ENCODE measurements around the gene SETD9. TPM values are rescaled to one million over a fixed set of nuclear protein-coding genes. Genes with fewer than 3 reads are reported as not detected.

SETD9 gene
- total RNA-seq, 2 experiments from 2014 or later: 5.4 to 6.8 TPM

DNA sequence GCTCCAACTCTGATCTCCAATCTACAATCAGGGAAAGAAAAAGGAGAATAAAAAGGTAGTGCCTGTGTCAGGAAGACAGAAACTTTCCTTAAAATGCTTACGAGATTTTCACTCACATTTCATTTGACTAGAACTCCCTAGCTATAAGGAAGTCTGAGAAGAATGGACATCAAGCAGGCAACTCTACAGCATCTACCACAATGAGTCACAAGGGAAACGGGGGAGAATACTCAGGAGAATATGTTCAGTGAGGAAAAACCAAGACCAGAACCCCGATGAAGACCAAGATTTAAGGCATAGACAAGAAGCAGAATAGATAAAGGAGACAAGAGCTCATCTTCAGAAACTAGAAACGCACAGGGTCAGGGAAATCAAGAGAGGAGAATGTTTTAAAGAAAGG lies 9.0 kb upstream of the SETD9 start:
- Mint-ChIP-seq H3K4me1 (peaks cover 5% of the 10 kb centered on the region), H3K36me3 (ENCODE audit: low read depth) (peaks cover 9% of the 10 kb centered on the region), H3K4me3 (no peak overlapping the region), H3K27me3 (no peaks in the 10 kb centered on the region), H3K27ac (no peak overlapping the region), H3K9me3 (ENCODE audit: low read depth) (no peaks in the 10 kb centered on the region)
- DNase-seq: no peak
- peak; percentile 28 for ATAC-seq
- CTCF ChIA-PET: interaction anchor here (0.6 to 4.0 kb wide), 22 partner anchors 9 to 398 kb away, joined by 3 to 30 read pairs (median 4); partner anchors contain the start of gene SETD9
- intact Hi-C loops (cut with DNase I, micrococcal nuclease): loop anchor here (1.0 to 5.0 kb wide), 6 partner anchors 238 to 1562 kb away; partner anchors contain the start of gene PLK2 (in 1 of the 2)
- POLR2A ChIA-PET: no interaction called here

GRCh38 chr5:56900858-56901578 lies 8.4 kb upstream of the SETD9 start:
- intact Hi-C loops (cut with DNase I, micrococcal nuclease): loop anchor here (1.0 to 5.0 kb wide), 7 partner anchors 237 to 1561 kb away; partner anchors contain the start of gene PLK2 (in 1 of the 2)
- peak; percentile 36 for DNase-seq
- CTCF ChIA-PET: interaction anchor here (0.6 to 4.0 kb wide), 26 partner anchors 9 to 461 kb away, joined by 3 to 30 read pairs (median 4); partner anchors contain the start of gene SETD9
- POLR2A ChIA-PET: no interaction called here
- ATAC-seq: peak; percentile 54
- peaks cover 5% of the 10 kb centered on the region for H3K4me1 Mint-ChIP-seq
- H3K27me3 Mint-ChIP-seq: no peaks in the 10 kb centered on the region
- H3K9me3 Mint-ChIP-seq (ENCODE audit: low read depth): no peaks in the 10 kb centered on the region
- peaks cover 7% of the 10 kb centered on the region for H3K36me3 Mint-ChIP-seq (ENCODE audit: low read depth)
- H3K4me3 Mint-ChIP-seq: no peak overlapping the region
- H3K27ac Mint-ChIP-seq: no peak overlapping the region

DNA sequence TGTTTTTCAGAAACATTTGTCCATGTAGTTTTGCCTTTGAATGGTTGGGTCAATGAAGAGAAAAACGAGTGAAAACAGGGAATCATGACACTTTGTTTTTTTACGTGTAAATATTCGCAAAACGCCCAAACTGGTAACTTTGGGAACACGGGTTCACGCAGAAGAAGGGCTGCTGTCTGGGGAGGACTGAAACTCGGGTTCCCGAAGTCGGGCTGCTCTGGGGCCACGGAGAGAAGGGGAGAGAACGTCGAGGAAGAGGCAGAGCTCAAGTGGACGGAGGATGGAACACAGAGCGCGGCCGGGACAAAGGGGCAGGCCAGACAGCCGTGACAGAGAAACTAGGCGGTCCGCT lies 478 bp upstream of the SETD9 start:
- peak; percentile 1 for ATAC-seq
- no peak for DNase-seq
- ChIA-PET POLR2A (interaction anchor here (0.6 to 1.2 kb wide), 2 partner anchors 241 to 264 kb away, joined by 3 to 4 read pairs; no protein-coding TSS in a partner anchor), CTCF (interaction anchor here (1.7 kb wide), 1 partner anchor 9 kb away, joined by 6 read pairs; no protein-coding TSS in a partner anchor)
- Mint-ChIP-seq H3K27ac (peak overlapping the region; percentile 75), H3K9me3 (ENCODE audit: low read depth) (no peaks in the 10 kb centered on the region), H3K4me3 (peak overlapping the region; percentile 90), H3K36me3 (ENCODE audit: low read depth) (peaks cover 2% of the 10 kb centered on the region), H3K4me1 (peaks cover 20% of the 10 kb centered on the region), H3K27me3 (peaks cover 5% of the 10 kb centered on the region)
- intact Hi-C loops (cut with DNase I, micrococcal nuclease): loop anchor here (1.0 to 2.0 kb wide), 7 partner anchors 41 to 638 kb away; partner anchors contain the start of genes MAP3K1 (in 1 of the 2) and MIER3 (in 1 of the 2)

DNA sequence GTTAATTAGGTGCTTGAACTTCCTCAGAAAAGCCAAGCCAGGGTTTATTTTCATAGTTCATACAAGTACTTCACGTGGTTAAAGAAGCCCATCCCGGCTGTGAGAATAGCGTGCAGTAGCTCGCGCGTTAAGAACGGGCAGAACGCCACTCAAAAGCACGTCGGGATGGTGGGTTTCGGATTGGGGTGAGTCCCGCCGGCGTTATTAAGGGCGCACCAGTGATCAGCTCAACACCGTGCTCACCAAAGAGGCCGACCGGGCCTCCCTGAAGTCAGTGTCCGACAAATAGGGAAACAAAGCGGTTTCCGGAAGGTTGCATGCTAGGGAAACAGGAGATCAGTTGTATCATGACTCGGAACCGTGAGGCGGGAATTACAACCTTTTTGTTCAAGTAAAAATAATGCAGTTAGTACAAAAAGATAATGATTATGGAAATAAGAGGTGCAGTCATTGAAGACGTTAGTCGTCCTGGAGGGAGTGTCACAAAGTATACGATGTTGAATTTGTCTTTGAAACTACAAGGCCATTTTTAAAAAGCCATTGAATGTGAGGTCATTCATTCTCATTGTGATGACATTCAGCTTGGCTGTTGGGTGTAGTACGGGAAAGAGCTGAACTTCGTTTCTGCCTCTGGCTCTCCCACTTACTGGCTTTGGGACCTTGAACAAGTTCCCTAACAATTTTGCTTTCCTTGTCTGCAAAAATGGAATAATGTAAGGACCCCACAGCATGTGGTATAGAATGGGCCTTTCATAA lies 992 bp downstream of the SETD9 start:
- H3K4me3 Mint-ChIP-seq: peak overlapping the region; percentile 90
- peak overlapping the region; percentile 94 for H3K27ac Mint-ChIP-seq
- peaks cover 5% of the 10 kb centered on the region for H3K27me3 Mint-ChIP-seq
- POLR2A ChIA-PET: interaction anchor here (0.6 to 1.0 kb wide), 4 partner anchors 19 to 263 kb away, joined by 3 to 4 read pairs (median 4); no protein-coding TSS in a partner anchor
- ATAC-seq: peak; percentile 28
- intact Hi-C loops (cut with DNase I, micrococcal nuclease): loop anchor here in 1 of 2 experiments (1.0 kb wide), 1 partner anchor 1550 kb away; the partner anchor contains the start of gene PLK2
- DNase-seq: no peak
- CTCF ChIA-PET: interaction anchor here (0.6 to 1.7 kb wide), 9 partner anchors 10 to 640 kb away, joined by 3 to 8 read pairs (median 4); no protein-coding TSS in a partner anchor
- H3K9me3 Mint-ChIP-seq (ENCODE audit: low read depth): no peaks in the 10 kb centered on the region
- H3K4me1 Mint-ChIP-seq: peaks cover 20% of the 10 kb centered on the region
- peaks cover 3% of the 10 kb centered on the region for H3K36me3 Mint-ChIP-seq (ENCODE audit: low read depth)

- Mint-ChIP-seq H3K9me3 (ENCODE audit: low read depth) (no peaks in the 10 kb centered on the region), H3K27me3 (no peaks in the 10 kb centered on the region), H3K4me1 (peaks cover 15% of the 10 kb centered on the region), H3K4me3 (no peak overlapping the region), H3K36me3 (ENCODE audit: low read depth) (peaks cover 6% of the 10 kb centered on the region), H3K27ac (no peak overlapping the region)
- no peak for DNase-seq
- intact Hi-C loops (cut with DNase I, micrococcal nuclease): no loop called here
- ChIA-PET POLR2A (no interaction called here), CTCF (no interaction called here)
- ATAC-seq: no peak
Observed at GRCh38 chr5:56913766-56914165, 4.4 kb downstream of the SETD9 start.

GRCh38 chr5:56914678-56915077 lies 5.3 kb downstream of the SETD9 start:
- H3K36me3 Mint-ChIP-seq (ENCODE audit: low read depth): peaks cover 6% of the 10 kb centered on the region
- intact Hi-C loops (cut with DNase I, micrococcal nuclease): no loop called here
- H3K27me3 Mint-ChIP-seq: no peaks in the 10 kb centered on the region
- DNase-seq (no peak), ATAC-seq (no peak)
- H3K4me1 Mint-ChIP-seq: peaks cover 11% of the 10 kb centered on the region
- POLR2A ChIA-PET: no interaction called here
- H3K27ac Mint-ChIP-seq: no peak overlapping the region
- no peak overlapping the region for H3K4me3 Mint-ChIP-seq
- H3K9me3 Mint-ChIP-seq (ENCODE audit: low read depth): no peaks in the 10 kb centered on the region
- CTCF ChIA-PET: interaction anchor here (0.6 to 1.0 kb wide), 2 partner anchors 9 to 61 kb away, joined by 3 read pairs; no protein-coding TSS in a partner anchor

GRCh38 chr5:56917534-56917933 lies 8.1 kb downstream of the SETD9 start:
- H3K4me3 Mint-ChIP-seq: no peak overlapping the region
- peaks cover 10% of the 10 kb centered on the region for H3K36me3 Mint-ChIP-seq (ENCODE audit: low read depth)
- no peak for DNase-seq
- H3K27me3 Mint-ChIP-seq: no peaks in the 10 kb centered on the region
- ChIA-PET CTCF (interaction anchor here (0.6 to 2.4 kb wide), 4 partner anchors 8 to 31 kb away, joined by 3 to 6 read pairs (median 4); no protein-coding TSS in a partner anchor), POLR2A (no interaction called here)
- intact Hi-C loops (cut with DNase I, micrococcal nuclease): no loop called here
- H3K9me3 Mint-ChIP-seq (ENCODE audit: low read depth): no peaks in the 10 kb centered on the region
- H3K4me1 Mint-ChIP-seq: no peaks in the 10 kb centered on the region
- ATAC-seq: no peak
- H3K27ac Mint-ChIP-seq: no peak overlapping the region

DNA sequence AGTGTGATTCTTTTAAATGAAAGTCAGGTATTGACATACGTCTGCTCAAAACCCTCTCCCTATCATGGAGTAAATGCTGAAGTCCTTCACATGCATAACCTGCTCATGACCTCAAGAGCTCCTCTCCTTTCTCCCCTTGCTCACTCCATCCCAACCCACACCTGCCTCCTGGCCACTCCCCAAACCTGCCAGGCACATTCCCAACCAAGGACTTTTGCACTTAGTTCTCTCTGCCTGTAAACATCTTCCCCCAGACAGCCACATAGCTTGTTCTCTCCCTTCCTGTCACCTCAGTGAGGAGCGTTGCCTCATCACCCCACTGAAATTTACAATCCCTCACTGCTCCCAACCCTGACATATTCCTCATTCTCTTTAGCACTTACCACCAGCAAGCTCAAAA lies 8.7 kb downstream of the SETD9 start:
- Mint-ChIP-seq H3K27ac (no peak overlapping the region), H3K9me3 (ENCODE audit: low read depth) (no peaks in the 10 kb centered on the region), H3K36me3 (ENCODE audit: low read depth) (peaks cover 15% of the 10 kb centered on the region), H3K4me3 (no peak overlapping the region), H3K4me1 (no peaks in the 10 kb centered on the region), H3K27me3 (no peaks in the 10 kb centered on the region)
- POLR2A ChIA-PET: no interaction called here
- CTCF ChIA-PET: interaction anchor here (2.4 kb wide), 1 partner anchor 9 kb away, joined by 6 read pairs; no protein-coding TSS in a partner anchor
- ATAC-seq (no peak), DNase-seq (no peak)
- intact Hi-C loops (cut with DNase I, micrococcal nuclease): no loop called here

- ChIA-PET POLR2A (no interaction called here), CTCF (interaction anchor here (0.7 to 1.8 kb wide), 4 partner anchors 9 to 584 kb away, joined by 3 to 6 read pairs (median 4); no protein-coding TSS in a partner anchor)
- Mint-ChIP-seq H3K4me1 (no peaks in the 10 kb centered on the region), H3K4me3 (no peak overlapping the region), H3K27ac (no peak overlapping the region), H3K27me3 (no peaks in the 10 kb centered on the region), H3K36me3 (ENCODE audit: low read depth) (peaks cover 25% of the 10 kb centered on the region), H3K9me3 (ENCODE audit: low read depth) (no peaks in the 10 kb centered on the region)
- ATAC-seq (no peak), DNase-seq (no peak)
- intact Hi-C loops (cut with DNase I, micrococcal nuclease): no loop called here
Observed at GRCh38 chr5:56919942-56920662, 10.7 kb downstream of the SETD9 start.

DNA sequence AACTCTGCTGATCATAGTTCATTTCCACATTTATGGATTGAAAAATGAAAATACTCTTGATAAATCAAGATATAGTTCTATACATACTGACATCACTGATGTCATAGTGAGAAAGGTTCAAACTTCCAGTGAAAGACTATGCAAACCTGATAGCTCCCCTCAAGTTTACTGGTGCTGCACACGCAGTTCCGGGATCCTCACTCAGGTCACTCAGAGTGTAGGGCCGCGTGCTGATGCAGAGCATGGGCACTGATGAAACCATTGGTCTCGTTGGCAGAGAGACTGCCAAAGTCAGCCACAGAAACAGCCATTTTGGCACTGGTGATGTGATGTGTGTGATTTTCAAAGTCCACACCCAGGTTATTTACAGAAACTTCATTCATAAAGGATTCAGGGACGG lies 13.5 kb downstream of the SETD9 start:
- intact Hi-C loops (cut with DNase I, micrococcal nuclease): no loop called here

GRCh38 chr5:56934325-56934724 lies 24.9 kb downstream of the SETD9 start:
- no peak overlapping the region for H3K27ac Mint-ChIP-seq
- intact Hi-C loops (cut with DNase I, micrococcal nuclease): no loop called here
- DNase-seq (no peak), ATAC-seq (no peak)
- H3K4me3 Mint-ChIP-seq: no peak overlapping the region
- H3K9me3 Mint-ChIP-seq (ENCODE audit: low read depth): no peaks in the 10 kb centered on the region
- H3K27me3 Mint-ChIP-seq: no peaks in the 10 kb centered on the region
- peaks cover 4% of the 10 kb centered on the region for H3K4me1 Mint-ChIP-seq
- ChIA-PET POLR2A (no interaction called here), CTCF (no interaction called here)
- peaks cover 37% of the 10 kb centered on the region for H3K36me3 Mint-ChIP-seq (ENCODE audit: low read depth)

More for the DNA sequence above, 13.5 kb downstream of the SETD9 start:
- no peaks in the 10 kb centered on the region for H3K27me3 Mint-ChIP-seq
- H3K4me1 Mint-ChIP-seq: no peaks in the 10 kb centered on the region
- H3K9me3 Mint-ChIP-seq (ENCODE audit: low read depth): no peaks in the 10 kb centered on the region
- H3K36me3 Mint-ChIP-seq (ENCODE audit: low read depth): peaks cover 43% of the 10 kb centered on the region
- no peak overlapping the region for H3K4me3 Mint-ChIP-seq
- ChIA-PET POLR2A (no interaction called here), CTCF (interaction anchor here (0.7 kb wide), 1 partner anchor 375 kb away, joined by 3 read pairs; no protein-coding TSS in a partner anchor)
- no peak overlapping the region for H3K27ac Mint-ChIP-seq
- no peak for DNase-seq
- ATAC-seq: no peak

All from activated CD4-positive, alpha-beta T cell treated with anti-CD3 and anti-CD28 coated beads for 36 hours (primary cell).